NCI-H226 (cell line): ENCODE data around the gene TBC1D3K.
"Not testable (repeated sequence)": the region's sequence is repeated elsewhere in the genome, so short reads cannot be mapped to it uniquely, and the experiment has no call there.

Source experiments
- DNase-seq: peaks from one replicate; pipeline ENCODE4 v3.0.0-alpha.2; 2015

TBC1D3K gene

GRCh38 chr17:37924115-37924514 lies at the start of gene TBC1D3K:
Gene TBC1D3K (plus strand): TSS chr17:37924415. CDS start chr17:37926000, 1,585 bp downstream.
- DNase-seq = not testable (repeated sequence)

GRCh38 chr17:37884516-37884915 lies 39.7 kb upstream of the TBC1D3K start:
- no peak for DNase-seq

- no peak for DNase-seq
Observed at GRCh38 chr17:37885136-37885535, 39.1 kb upstream of the TBC1D3K start.

- DNase-seq = no peak
Observed at GRCh38 chr17:37888881-37889280, 35.3 kb upstream of the TBC1D3K start.

- DNase-seq = not testable (repeated sequence)
Observed at GRCh38 chr17:37896961-37897360, 27.3 kb upstream of the TBC1D3K start.
